ENCODE measurements around the gene CASP3.
"Not testable (repeated sequence)": the region's sequence is repeated elsewhere in the genome, so short reads cannot be mapped to it uniquely, and the experiment has no call there.

Gene CASP3

DNA sequence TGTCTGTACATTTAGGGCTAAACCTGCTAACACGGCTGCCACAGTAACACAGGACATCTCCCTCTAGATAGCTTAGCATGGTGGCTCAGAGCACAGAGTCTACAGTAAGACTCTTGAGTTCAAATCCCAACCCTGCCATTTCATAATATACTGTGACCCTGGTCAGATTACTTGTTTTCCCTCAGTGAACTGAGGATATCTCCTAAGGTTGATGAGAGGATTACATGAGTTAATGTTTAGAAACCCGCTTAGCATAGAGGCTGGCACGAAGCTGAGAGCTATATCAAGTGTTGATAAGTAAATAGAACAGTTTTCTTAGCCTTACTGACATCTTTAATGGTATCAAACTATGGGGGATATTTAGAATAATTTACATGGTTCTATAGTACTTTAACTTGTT lies 37.2 kb downstream of the CASP3 start:
- Mint-ChIP-seq H3K27me3 (ENCODE audit: low read depth) (no peaks in the 10 kb centered on the region), H3K36me3 (ENCODE audit: low read depth) (peaks cover 9% of the 10 kb centered on the region), H3K4me1 (ENCODE audit: low read depth) (no peaks in the 10 kb centered on the region), H3K27ac (no peak overlapping the region), H3K9me3 (peaks cover 24% of the 10 kb centered on the region), H3K4me3 (no peak overlapping the region)
- DNase-seq (ENCODE audit: low spot score) = no peak

DNA sequence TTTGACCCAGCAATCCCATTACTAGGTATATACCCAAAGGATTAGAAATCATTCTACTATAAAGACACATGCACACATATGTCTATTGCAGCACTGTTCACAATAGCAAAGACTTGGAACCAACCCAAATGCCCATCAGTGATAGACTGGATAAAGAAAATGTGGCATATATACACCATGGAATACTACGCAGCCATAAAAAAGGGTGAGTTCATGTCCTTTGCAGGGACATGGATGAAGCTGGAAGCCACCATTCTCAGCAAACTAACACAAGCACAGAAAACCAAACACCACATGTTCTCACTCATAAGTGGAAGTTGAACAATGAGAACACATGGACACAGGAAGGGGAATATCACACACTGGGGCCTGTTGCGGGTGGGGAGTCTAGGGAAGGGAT lies 41.8 kb downstream of the CASP3 start:
- not testable (repeated sequence) for DNase-seq (ENCODE audit: low spot score); H3K36me3 Mint-ChIP-seq (ENCODE audit: low read depth); H3K27me3 Mint-ChIP-seq (ENCODE audit: low read depth); H3K4me1 Mint-ChIP-seq (ENCODE audit: low read depth); H3K4me3 Mint-ChIP-seq; H3K27ac Mint-ChIP-seq
- peaks cover 34% of the 10 kb centered on the region for H3K9me3 Mint-ChIP-seq

DNA sequence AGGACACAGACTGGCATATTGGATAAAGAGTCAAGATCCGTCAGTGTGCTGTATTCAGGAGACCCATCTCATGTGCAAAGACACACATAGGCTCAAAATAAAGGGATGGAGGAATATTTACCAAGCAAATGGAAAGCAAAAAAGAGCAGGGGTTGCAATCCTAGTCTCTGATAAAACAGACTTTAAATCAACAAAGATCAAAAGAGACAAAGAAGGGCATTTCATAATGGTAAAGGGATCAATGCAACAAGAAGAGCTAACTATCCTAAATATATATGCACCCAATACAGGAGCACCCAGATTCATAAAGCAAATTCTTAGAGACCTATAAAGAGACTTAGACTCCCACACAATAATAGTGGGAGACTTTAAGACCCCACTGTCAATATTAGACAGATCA lies 46.4 kb downstream of the CASP3 start:
- H3K27ac Mint-ChIP-seq; H3K4me1 Mint-ChIP-seq (ENCODE audit: low read depth); H3K4me3 Mint-ChIP-seq; H3K36me3 Mint-ChIP-seq (ENCODE audit: low read depth); H3K27me3 Mint-ChIP-seq (ENCODE audit: low read depth); DNase-seq (ENCODE audit: low spot score): not testable (repeated sequence)
- H3K9me3 Mint-ChIP-seq = peaks cover 34% of the 10 kb centered on the region

DNA sequence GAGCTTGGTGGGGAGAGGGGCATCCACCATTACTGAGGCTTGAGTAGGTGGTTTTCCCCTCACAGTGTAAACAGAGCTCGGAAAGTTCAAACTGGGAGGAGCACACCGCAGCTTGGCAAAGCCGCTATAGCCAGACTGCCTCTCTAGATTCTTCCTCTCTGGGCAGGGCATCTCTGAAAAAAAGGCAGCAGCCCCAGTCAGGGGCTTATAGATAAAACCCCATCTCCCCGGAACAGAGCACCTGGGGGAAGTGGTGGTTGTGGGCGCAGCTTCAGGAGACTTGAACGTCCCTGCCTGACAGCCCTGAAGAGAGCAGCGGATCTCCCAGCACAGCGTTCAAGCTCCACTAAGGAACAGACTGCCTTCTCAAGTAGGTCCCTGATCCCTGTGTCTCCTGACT lies 48.3 kb downstream of the CASP3 start:
- H3K27ac Mint-ChIP-seq; DNase-seq (ENCODE audit: low spot score); H3K27me3 Mint-ChIP-seq (ENCODE audit: low read depth); H3K36me3 Mint-ChIP-seq (ENCODE audit: low read depth); H3K4me1 Mint-ChIP-seq (ENCODE audit: low read depth): not testable (repeated sequence)
- Mint-ChIP-seq H3K9me3 (peaks cover 22% of the 10 kb centered on the region), H3K4me3 (peak overlapping the region; percentile 39)

DNA sequence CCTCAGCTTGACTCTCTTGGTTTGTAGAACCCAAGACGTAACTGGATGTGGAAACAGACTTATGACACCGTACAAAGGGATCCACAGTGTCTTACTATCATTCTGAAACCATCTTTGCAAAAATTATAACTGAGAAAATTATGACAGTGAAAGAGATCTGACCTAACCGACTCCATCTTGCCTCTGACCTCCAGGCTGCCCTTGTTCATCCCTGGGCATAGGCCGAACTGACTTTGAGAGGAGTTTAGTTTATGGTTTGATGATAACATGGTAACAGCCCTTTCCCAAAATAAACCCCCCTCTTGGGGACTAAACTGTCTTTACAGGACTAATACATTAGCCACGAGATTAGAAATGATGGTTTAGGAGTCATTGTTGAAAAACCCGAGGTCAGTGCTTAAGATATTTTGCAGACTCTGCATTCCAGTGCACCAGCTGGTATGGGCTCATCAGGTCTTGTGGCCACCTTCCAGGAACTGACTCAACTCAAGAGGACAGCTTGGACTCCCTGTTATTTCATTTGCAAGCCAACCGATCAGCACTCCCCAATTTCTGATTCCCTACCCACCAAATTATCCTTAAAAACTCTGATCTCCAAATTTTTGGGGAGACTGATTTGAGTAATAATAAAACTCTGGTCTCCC lies 49.6 kb downstream of the CASP3 start:
- no peak overlapping the region for H3K27ac Mint-ChIP-seq
- DNase-seq (ENCODE audit: low spot score) = no peak

DNA sequence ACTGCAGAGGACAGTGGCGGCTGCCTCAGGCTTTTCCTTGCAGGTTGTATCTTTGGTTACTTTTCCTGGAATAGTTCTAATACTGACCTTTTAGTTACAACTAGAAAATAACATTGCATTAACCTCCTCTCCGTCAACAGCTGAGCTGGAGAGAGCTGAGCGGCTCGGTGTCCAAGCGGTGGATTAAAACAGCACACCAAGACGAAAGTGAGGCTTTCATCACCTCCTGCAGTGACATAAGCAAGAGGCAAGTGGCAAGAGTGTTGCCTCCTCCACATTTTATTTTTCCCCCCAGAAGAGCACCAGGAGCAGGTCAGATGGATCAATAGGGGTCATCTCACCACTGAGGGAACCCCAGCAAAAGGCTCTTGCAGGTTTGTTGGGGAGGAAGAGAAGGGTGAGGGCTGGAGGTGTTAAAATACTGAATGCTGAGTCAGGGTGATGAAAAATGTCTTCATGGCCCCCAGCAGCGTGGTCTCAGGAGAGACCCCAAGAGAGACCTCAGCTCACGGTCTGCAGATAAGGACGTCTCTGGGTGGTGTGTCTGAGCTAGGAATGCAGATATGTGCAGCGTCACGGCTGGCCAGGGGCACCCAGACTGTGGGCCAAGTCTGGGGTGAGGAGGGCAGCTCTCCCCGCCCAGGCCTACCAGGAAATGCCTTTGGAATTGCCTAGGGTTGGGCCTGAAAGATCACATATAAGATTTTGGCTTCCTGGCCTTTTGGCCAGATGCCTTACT lies 50.3 kb downstream of the CASP3 start:
- no peaks in the 10 kb centered on the region for H3K36me3 Mint-ChIP-seq (ENCODE audit: low read depth)
- H3K27me3 Mint-ChIP-seq (ENCODE audit: low read depth) = peaks cover 2% of the 10 kb centered on the region
- H3K27ac Mint-ChIP-seq = no peak overlapping the region
- H3K9me3 Mint-ChIP-seq = peaks cover 9% of the 10 kb centered on the region
- peaks cover 9% of the 10 kb centered on the region for H3K4me1 Mint-ChIP-seq (ENCODE audit: low read depth)
- DNase-seq (ENCODE audit: low spot score) = no peak
- H3K4me3 Mint-ChIP-seq = no peak overlapping the region

More for the DNA sequence above, 49.6 kb downstream of the CASP3 start:
- peaks cover 1% of the 10 kb centered on the region for H3K36me3 Mint-ChIP-seq (ENCODE audit: low read depth)
- peaks cover 9% of the 10 kb centered on the region for H3K4me1 Mint-ChIP-seq (ENCODE audit: low read depth)
- H3K27me3 Mint-ChIP-seq (ENCODE audit: low read depth) = peaks cover 4% of the 10 kb centered on the region
- no peak overlapping the region for H3K4me3 Mint-ChIP-seq
- H3K9me3 Mint-ChIP-seq = peaks cover 14% of the 10 kb centered on the region

DNA sequence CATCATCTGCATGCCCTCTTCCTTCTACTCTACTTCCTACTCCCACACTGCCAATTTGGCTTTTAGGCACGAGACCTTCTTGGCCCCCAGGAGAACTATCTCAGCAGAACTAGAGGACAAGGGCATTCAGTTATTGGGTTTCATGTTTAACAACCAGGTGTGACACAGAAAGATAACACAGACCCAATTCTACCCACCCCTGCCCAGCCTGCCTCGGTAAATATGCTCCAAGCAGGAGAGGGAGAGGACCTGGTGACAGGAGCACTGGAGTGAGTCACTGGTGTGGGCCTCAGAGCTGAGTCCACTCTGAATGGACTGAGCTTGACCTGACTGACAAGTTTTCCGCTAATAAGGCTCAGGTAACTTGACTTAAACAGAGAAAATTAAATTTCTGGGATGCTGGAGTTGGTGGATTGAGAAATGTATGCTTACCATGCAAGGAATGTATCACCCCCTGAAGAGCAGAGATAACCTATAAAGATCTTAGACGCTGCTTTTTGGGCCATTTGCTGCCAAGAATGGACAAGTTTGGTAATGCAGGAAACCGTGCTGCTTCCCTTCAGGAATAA lies 52.5 kb downstream of the CASP3 start:
- no peak overlapping the region for H3K4me3 Mint-ChIP-seq
- H3K4me1 Mint-ChIP-seq (ENCODE audit: low read depth) = peaks cover 9% of the 10 kb centered on the region
- H3K27me3 Mint-ChIP-seq (ENCODE audit: low read depth) = peaks cover 2% of the 10 kb centered on the region
- no peaks in the 10 kb centered on the region for H3K36me3 Mint-ChIP-seq (ENCODE audit: low read depth)
- H3K9me3 Mint-ChIP-seq = no peaks in the 10 kb centered on the region
- no peak for DNase-seq (ENCODE audit: low spot score)
- H3K27ac Mint-ChIP-seq = no peak overlapping the region

DNA sequence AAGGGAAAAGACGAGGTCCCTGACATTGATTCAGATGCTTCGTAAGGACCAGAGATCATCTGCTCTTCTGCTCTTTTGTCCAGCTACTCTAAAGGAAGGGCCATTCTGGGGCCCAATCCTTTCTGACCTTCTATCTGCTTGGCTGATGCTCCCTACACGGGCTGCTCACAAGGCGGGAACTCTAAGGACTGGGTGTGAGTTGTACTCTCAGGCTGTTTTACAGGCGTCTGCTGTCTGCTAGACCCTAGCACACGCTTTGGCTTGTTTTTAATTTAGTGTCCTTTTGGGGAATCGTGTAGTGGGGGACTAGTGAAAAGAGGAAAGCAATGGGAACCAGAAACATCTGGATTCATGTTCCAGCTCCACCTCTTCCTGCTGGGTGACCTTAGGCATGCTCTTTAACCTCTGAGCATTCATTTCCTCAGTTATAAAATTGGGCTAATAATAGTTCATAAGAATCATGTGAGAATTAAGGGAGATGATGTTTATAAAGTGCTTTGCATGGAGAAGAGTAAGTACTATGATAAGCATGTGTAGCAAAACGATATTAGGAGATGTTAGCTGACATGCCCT lies 53.1 kb downstream of the CASP3 start:
- Mint-ChIP-seq H3K4me1 (ENCODE audit: low read depth) (peaks cover 5% of the 10 kb centered on the region), H3K36me3 (ENCODE audit: low read depth) (no peaks in the 10 kb centered on the region), H3K4me3 (no peak overlapping the region), H3K27ac (no peak overlapping the region), H3K9me3 (no peaks in the 10 kb centered on the region), H3K27me3 (ENCODE audit: low read depth) (peaks cover 2% of the 10 kb centered on the region)
- no peak for DNase-seq (ENCODE audit: low spot score)

DNA sequence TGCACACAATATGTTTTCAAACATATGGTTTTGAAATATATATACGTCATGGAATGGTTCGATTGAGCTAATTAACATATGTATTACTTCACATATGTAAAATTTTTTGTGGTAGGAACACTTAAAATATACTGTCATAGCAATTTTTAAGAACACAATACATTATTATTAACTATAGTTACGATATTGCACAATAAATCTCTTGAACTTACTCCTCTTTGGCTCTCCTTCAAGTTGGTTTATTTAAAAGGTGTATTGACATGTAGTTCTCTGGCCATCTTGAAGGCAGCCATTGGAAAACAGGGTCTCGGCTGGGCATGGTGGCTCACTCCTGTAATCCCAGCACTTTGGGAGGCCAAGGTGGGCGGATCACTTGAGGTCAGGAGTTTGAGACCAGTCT lies 53.8 kb downstream of the CASP3 start:
- DNase-seq (ENCODE audit: low spot score) = no peak
- no peak overlapping the region for H3K4me3 Mint-ChIP-seq
- no peaks in the 10 kb centered on the region for H3K9me3 Mint-ChIP-seq
- H3K36me3 Mint-ChIP-seq (ENCODE audit: low read depth) = no peaks in the 10 kb centered on the region
- no peaks in the 10 kb centered on the region for H3K4me1 Mint-ChIP-seq (ENCODE audit: low read depth)
- H3K27me3 Mint-ChIP-seq (ENCODE audit: low read depth) = no peaks in the 10 kb centered on the region
- no peak overlapping the region for H3K27ac Mint-ChIP-seq

DNA sequence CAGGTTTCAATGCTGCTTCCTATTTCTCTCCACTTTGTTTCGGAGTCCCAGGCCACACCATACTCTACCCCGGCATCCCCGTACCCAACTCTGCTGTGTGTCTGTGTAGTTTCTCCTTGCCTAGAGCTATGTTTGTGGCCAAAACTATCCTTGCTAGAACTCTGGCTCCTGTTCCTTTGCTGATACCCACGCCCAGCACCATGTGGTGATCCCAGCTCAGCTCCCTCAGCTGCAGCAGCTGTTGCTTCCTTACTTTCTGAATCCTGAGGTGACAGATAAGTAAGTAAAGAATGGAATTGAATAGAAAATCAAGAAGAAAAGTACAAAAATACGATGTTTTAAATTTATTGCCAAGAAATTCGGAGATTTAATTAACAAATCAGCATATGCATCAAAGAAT lies 55.8 kb downstream of the CASP3 start:
- H3K27me3 Mint-ChIP-seq (ENCODE audit: low read depth) = no peaks in the 10 kb centered on the region
- no peaks in the 10 kb centered on the region for H3K36me3 Mint-ChIP-seq (ENCODE audit: low read depth)
- no peak overlapping the region for H3K4me3 Mint-ChIP-seq
- H3K27ac Mint-ChIP-seq = no peak overlapping the region
- H3K4me1 Mint-ChIP-seq (ENCODE audit: low read depth) = no peaks in the 10 kb centered on the region
- no peak for DNase-seq (ENCODE audit: low spot score)
- H3K9me3 Mint-ChIP-seq = no peaks in the 10 kb centered on the region

DNA sequence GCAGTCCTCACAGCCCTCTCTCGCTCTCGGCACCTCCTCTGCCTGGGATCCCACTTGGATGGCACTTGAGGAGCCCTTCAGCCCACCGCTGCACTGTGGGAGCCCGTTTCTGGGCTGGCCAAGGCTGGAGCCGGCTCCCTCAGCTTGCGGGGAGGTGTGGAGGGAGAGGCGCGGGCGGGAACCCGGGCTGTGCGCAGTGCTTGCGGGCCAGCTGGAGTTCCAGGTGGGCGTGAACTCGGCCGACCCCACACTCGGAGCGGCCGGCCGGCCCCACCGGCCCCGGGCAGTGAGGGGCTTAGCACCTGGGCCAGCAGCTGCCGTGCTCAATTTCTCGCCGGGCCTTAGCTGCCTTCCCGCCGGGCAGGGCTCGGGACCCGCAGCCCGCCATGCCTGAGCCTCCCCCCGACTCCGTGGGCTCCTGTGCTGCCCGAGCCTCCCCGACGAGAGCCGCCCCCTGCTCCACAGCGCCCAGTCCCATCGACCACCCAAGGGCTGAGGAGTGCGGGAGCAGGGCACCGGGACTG lies 57.4 kb downstream of the CASP3 start:
- H3K4me1 Mint-ChIP-seq (ENCODE audit: low read depth); H3K27me3 Mint-ChIP-seq (ENCODE audit: low read depth); H3K4me3 Mint-ChIP-seq; H3K36me3 Mint-ChIP-seq (ENCODE audit: low read depth); DNase-seq (ENCODE audit: low spot score); H3K9me3 Mint-ChIP-seq; H3K27ac Mint-ChIP-seq: not testable (repeated sequence)

DNA sequence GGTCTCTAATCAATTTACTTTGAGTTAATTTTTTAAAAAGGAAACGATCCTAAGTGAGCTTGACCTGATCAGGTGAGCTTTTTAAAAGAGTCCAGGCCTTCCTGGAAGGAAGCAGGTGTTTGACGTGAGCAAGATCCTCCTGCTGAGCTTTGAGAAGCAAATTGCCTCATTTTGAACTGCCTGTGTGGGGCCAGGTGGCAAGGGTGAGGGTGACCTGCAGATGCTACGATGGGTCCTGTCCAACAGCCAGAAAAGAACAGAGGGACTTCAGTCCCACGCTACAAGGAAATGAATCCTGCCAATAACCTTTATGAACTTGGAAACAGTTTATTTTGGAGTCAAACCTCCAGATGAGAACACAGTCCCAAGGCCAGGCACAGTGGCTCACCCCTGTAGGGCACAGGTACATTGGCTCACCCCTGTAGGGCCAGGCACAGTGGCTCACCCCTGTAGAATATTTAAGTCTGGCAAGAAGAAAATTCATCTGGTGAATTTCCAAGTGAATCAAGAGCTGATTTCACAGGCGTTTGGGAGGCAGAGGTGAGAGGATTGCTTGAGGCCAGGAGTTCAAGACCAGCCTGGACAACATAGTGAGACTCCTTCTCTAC lies 58.1 kb downstream of the CASP3 start:
- no peak for DNase-seq (ENCODE audit: low spot score)
- no peak overlapping the region for H3K4me3 Mint-ChIP-seq
- no peaks in the 10 kb centered on the region for H3K27me3 Mint-ChIP-seq (ENCODE audit: low read depth)
- H3K36me3 Mint-ChIP-seq (ENCODE audit: low read depth) = no peaks in the 10 kb centered on the region
- no peaks in the 10 kb centered on the region for H3K9me3 Mint-ChIP-seq
- no peak overlapping the region for H3K27ac Mint-ChIP-seq
- H3K4me1 Mint-ChIP-seq (ENCODE audit: low read depth) = no peaks in the 10 kb centered on the region

DNA sequence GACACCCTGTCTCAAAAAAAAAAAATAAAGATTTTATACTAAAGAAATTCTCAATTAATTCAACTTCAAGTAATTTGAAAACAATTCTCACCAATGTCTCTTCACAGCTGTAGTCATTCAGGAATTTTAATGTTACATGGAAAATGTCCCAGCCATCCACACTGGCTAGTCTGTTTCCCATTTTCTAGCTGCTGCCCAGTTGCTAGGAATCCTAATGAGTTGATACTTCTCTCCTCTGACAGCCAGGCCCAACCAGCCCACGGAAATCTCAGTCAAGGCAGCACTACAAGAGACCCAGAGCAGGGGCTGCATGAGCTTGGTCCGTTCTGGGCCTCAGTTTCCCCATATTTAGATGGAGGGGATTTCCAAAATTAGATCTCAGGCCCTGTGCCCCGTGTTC lies 59.1 kb downstream of the CASP3 start:
- no peak for DNase-seq (ENCODE audit: low spot score)
- Mint-ChIP-seq H3K27ac (no peak overlapping the region), H3K4me1 (ENCODE audit: low read depth) (peaks cover 3% of the 10 kb centered on the region), H3K36me3 (ENCODE audit: low read depth) (no peaks in the 10 kb centered on the region), H3K4me3 (no peak overlapping the region), H3K27me3 (ENCODE audit: low read depth) (no peaks in the 10 kb centered on the region), H3K9me3 (no peaks in the 10 kb centered on the region)

DNA sequence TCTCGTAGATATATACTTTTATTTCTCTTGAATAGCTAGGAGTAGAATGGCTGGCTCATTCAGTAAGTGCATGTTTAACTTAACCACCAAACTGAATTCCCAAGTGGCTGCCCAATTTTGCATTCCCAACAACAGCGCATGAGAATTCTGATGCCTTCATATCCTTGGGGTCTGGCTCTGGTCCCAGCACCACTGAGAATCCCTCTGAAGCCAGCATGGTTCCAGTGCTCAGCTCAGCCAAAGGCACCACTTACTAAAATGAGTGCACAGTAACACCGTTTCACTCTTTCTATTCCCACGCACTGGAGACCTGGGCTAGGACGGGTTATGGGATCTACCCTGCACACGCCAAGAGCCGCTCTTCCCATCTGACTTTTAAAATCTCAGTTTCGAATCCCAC lies 60.4 kb downstream of the CASP3 start:
- no peaks in the 10 kb centered on the region for H3K27me3 Mint-ChIP-seq (ENCODE audit: low read depth)
- no peak for DNase-seq (ENCODE audit: low spot score)
- H3K9me3 Mint-ChIP-seq = no peaks in the 10 kb centered on the region
- H3K36me3 Mint-ChIP-seq (ENCODE audit: low read depth) = no peaks in the 10 kb centered on the region
- no peak overlapping the region for H3K4me3 Mint-ChIP-seq
- peaks cover 11% of the 10 kb centered on the region for H3K4me1 Mint-ChIP-seq (ENCODE audit: low read depth)
- no peak overlapping the region for H3K27ac Mint-ChIP-seq

All from T-helper 2 cell treated with Interferon-gamma antibody and Interleukin-4, amounts not matched to agents 5 μg/mL and 100 μg/mL, for 36 hours (primary cell).